SK-N-SH treated with all-trans-retinoic acid at 6 μM for 48 hours (cell line): ENCODE measurements around the gene ANKRD11.

Experiments used
- ATAC-seq: fragments of 200-7000 bp; cut with Tn5 transposase; 3 replicates; pipeline ENCODE4 v1.9.1; 2020; ENCODE audit warnings: mild to moderate bottlenecking, moderate library complexity
- ARNTL ChIP-seq: fragments of 450-650 bp; formaldehyde crosslinking; IDR thresholded peaks from 2 replicates; pipeline ENCODE4 v1.5.0; 2020; ENCODE audit warnings: low read depth, mild to moderate bottlenecking, moderate library complexity, borderline replicate concordance
- BACH2 ChIP-seq: fragments of 250-450 bp; sonication (Bioruptor Pico); IDR thresholded peaks from 2 replicates; pipeline ENCODE4 v1.9.0; 2021; ENCODE audit warnings: mild to moderate bottlenecking, borderline replicate concordance
- CSDC2 ChIP-seq: fragments of 250-450 bp; sonication (Bioruptor Pico); IDR thresholded peaks from 2 replicates; pipeline ENCODE4 v1.5.0; 2020; ENCODE audit warnings: mild to moderate bottlenecking, moderate library complexity
- ESRRG ChIP-seq: fragments of 250-450 bp; sonication (Bioruptor Pico); IDR thresholded peaks from 2 replicates; pipeline ENCODE4 v1.6.1; 2021; ENCODE audit warnings: mild to moderate bottlenecking
- GLIS3 ChIP-seq: fragments of 250-450 bp; sonication (Bioruptor Pico); IDR thresholded peaks from 2 replicates; pipeline ENCODE4 v1.5.0; 2020; ENCODE audit warnings: mild to moderate bottlenecking, moderate library complexity
- ISL1 ChIP-seq: fragments of 250-450 bp; sonication (Bioruptor Pico); IDR thresholded peaks from 2 replicates; pipeline ENCODE4 v2.1.2; 2022; ENCODE audit warnings: mild to moderate bottlenecking, moderate library complexity
- OSR1 ChIP-seq: fragments of 250-450 bp; sonication (Bioruptor Pico); IDR thresholded peaks from 2 replicates; pipeline ENCODE4 v1.8.0; 2022; ENCODE audit warnings: moderate library complexity, mild to moderate bottlenecking, inconsistent platforms
- PATZ1 ChIP-seq: fragments of 250-450 bp; sonication (Bioruptor Pico); IDR thresholded peaks from 2 replicates; pipeline ENCODE4 v1.8.0; 2020; ENCODE audit warnings: mild to moderate bottlenecking, moderate library complexity, borderline replicate concordance
- PPARA ChIP-seq: fragments of 250-450 bp; sonication (Bioruptor Pico); IDR thresholded peaks from 2 replicates; pipeline ENCODE4 v1.5.0; 2020; ENCODE audit warnings: mild to moderate bottlenecking, borderline replicate concordance
- TCF4 ChIP-seq: fragments of 250-450 bp; sonication (Bioruptor Pico); IDR thresholded peaks from 2 replicates; pipeline ENCODE4 v1.8.0; 2021; ENCODE audit warnings: mild to moderate bottlenecking, moderate library complexity, borderline replicate concordance
- TOX ChIP-seq: fragments of 250-450 bp; sonication (Bioruptor Pico); IDR thresholded peaks from 2 replicates; pipeline ENCODE4 v1.8.0; 2021; ENCODE audit warnings: mild to moderate bottlenecking, moderate library complexity, borderline replicate concordance
- TSHZ2 ChIP-seq: fragments of 250-450 bp; sonication (Bioruptor Pico); IDR thresholded peaks from 2 replicates; pipeline ENCODE4 v1.5.0; 2020; ENCODE audit warnings: mild to moderate bottlenecking, moderate library complexity
- ZC3H10 ChIP-seq: fragments of 250-450 bp; sonication (Bioruptor Pico); IDR thresholded peaks from 2 replicates; pipeline ENCODE4 v1.5.1; 2021; ENCODE audit warnings: mild to moderate bottlenecking, moderate library complexity
- ZFP3 ChIP-seq: fragments of 250-450 bp; sonication (Bioruptor Pico); IDR thresholded peaks from 2 replicates; pipeline ENCODE4 v1.5.0; 2020; ENCODE audit warnings: mild to moderate bottlenecking, moderate library complexity
- ZFP30 ChIP-seq: fragments of 450-650 bp; formaldehyde crosslinking; IDR thresholded peaks from 2 replicates; pipeline ENCODE4 v1.5.0; 2022; ENCODE audit warnings: mild to moderate bottlenecking, moderate library complexity
- ZNF70 ChIP-seq: fragments of 450-650 bp; formaldehyde crosslinking; IDR thresholded peaks from 2 replicates; pipeline ENCODE4 v1.5.0; 2020; ENCODE audit warnings: mild to moderate bottlenecking, moderate library complexity
- ZNF8 ChIP-seq: fragments of 450-650 bp; formaldehyde crosslinking; IDR thresholded peaks from 2 replicates; pipeline ENCODE4 v1.5.0; 2020; ENCODE audit warnings: mild to moderate bottlenecking, moderate library complexity
- TF ChIP-seq, protein P1 (sequence below): fragments of 250-450 bp; sonication (Bioruptor Pico); IDR thresholded peaks from 2 replicates; pipeline ENCODE4 v1.5.1; 2020; ENCODE audit warnings: low read depth, mild to moderate bottlenecking, moderate library complexity
- TF ChIP-seq, protein P2 (sequence below): fragments of 250-450 bp; sonication (Bioruptor Pico); IDR thresholded peaks from 2 replicates; pipeline ENCODE4 v1.5.1; 2021; ENCODE audit warnings: mild to moderate bottlenecking, moderate library complexity

ANKRD11 gene

GRCh38 chr16:89272631-89273030 is 217.7 kb downstream of the ANKRD11 start:
- ATAC-seq: no peak
- TF ChIP-seq PPARA: no peak
- no peak for TF ChIP-seq ZFP3 (CRISPR knock-in tag)
- TF ChIP-seq ARNTL (CRISPR knock-in tag): no peak
- TF ChIP-seq ISL1 (CRISPR knock-in tag): no peak
- TF ChIP-seq, protein P1, sequence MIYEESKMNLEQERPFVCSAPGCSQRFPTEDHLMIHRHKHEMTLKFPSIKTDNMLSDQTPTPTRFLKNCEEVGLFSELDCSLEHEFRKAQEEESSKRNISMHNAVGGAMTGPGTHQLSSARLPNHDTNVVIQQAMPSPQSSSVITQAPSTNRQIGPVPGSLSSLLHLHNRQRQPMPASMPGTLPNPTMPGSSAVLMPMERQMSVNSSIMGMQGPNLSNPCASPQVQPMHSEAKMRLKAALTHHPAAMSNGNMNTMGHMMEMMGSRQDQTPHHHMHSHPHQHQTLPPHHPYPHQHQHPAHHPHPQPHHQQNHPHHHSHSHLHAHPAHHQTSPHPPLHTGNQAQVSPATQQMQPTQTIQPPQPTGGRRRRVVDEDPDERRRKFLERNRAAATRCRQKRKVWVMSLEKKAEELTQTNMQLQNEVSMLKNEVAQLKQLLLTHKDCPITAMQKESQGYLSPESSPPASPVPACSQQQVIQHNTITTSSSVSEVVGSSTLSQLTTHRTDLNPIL (CRISPR knock-in tag): no peak
- TF ChIP-seq PATZ1 (CRISPR knock-in tag): no peak
- TF ChIP-seq ESRRG: no peak
- no peak for TF ChIP-seq TSHZ2
- TF ChIP-seq TOX (CRISPR knock-in tag): no peak

DNA sequence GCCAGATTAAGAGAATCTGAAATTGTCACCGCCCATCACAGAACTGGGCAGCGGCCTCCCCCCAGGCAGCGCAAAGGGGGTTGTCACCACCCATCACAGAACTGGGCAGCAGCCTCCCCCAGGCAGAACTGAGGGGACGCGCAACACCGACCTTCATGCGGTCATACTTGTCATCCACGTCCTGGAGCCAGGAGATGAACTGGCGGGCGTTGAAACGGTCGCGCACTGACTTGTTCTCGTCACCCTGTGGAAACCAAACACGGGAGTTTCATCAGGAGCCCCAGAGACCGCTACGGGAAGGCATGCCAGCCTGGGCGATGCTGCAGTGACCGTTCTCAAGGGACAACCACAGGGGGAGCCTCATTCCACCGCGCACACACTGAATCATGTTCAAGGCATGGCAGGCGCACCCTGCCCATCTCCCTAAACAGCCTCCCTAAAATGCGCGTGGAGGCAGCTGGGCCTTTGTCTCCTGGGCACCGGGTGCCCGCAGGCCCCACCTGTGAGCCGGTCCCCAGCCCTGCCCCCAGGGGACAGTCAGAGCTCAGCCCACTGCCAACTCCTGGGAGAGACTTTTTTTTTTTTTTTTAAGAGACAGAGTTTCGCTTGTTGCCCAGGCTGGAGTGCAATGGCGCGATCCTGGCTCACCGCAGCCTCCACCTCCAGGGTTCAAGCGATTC is 219.6 kb downstream of the ANKRD11 start:
- TF ChIP-seq ZC3H10 (CRISPR knock-in tag) (no peak), CSDC2 (CRISPR knock-in tag) (no peak), ZNF70 (CRISPR knock-in tag) (no peak), TCF4 (CRISPR knock-in tag) (no peak), OSR1 (CRISPR knock-in tag) (no peak), ZFP3 (CRISPR knock-in tag) (no peak), GLIS3 (CRISPR knock-in tag) (no peak), PPARA (no peak), ZFP30 (CRISPR knock-in tag) (no peak), ZNF8 (CRISPR knock-in tag) (no peak), PATZ1 (CRISPR knock-in tag) (no peak), BACH2 (CRISPR knock-in tag) (no peak), TSHZ2 (no peak), ARNTL (CRISPR knock-in tag) (no peak)
- TF ChIP-seq, protein P1 (CRISPR knock-in tag): no peak
- TF ChIP-seq, protein P2, sequence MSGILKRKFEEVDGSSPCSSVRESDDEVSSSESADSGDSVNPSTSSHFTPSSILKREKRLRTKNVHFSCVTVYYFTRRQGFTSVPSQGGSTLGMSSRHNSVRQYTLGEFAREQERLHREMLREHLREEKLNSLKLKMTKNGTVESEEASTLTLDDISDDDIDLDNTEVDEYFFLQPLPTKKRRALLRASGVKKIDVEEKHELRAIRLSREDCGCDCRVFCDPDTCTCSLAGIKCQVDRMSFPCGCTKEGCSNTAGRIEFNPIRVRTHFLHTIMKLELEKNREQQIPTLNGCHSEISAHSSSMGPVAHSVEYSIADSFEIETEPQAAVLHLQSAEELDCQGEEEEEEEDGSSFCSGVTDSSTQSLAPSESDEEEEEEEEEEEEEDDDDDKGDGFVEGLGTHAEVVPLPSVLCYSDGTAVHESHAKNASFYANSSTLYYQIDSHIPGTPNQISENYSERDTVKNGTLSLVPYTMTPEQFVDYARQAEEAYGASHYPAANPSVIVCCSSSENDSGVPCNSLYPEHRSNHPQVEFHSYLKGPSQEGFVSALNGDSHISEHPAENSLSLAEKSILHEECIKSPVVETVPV: no peak
- ATAC-seq: no peak
